Stimulated activated CD4-positive, alpha-beta T cell treated with anti-CD3 and anti-CD28 coated beads, Interleukin-12 subunit alpha, Interleukin-12 subunit beta, amount 100 ng/mL, for 24 hours (primary cell): ENCODE measurements around the gene CDC34.

Source experiments
- DNase-seq, 2 experiments: peaks; one replicate each; pipeline ENCODE4 v3.0.0-alpha.2; 2020; ENCODE audit warnings: low read depth in 2 of 2

The CDC34 gene, protein sequence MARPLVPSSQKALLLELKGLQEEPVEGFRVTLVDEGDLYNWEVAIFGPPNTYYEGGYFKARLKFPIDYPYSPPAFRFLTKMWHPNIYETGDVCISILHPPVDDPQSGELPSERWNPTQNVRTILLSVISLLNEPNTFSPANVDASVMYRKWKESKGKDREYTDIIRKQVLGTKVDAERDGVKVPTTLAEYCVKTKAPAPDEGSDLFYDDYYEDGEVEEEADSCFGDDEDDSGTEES

GRCh38 chr19:531753-532560 is at the start of gene CDC34:
Gene CDC34 (plus strand): TSS chr19:531760. CDS start chr19:531932, 172 bp downstream.
- no peak for DNase-seq

DNA sequence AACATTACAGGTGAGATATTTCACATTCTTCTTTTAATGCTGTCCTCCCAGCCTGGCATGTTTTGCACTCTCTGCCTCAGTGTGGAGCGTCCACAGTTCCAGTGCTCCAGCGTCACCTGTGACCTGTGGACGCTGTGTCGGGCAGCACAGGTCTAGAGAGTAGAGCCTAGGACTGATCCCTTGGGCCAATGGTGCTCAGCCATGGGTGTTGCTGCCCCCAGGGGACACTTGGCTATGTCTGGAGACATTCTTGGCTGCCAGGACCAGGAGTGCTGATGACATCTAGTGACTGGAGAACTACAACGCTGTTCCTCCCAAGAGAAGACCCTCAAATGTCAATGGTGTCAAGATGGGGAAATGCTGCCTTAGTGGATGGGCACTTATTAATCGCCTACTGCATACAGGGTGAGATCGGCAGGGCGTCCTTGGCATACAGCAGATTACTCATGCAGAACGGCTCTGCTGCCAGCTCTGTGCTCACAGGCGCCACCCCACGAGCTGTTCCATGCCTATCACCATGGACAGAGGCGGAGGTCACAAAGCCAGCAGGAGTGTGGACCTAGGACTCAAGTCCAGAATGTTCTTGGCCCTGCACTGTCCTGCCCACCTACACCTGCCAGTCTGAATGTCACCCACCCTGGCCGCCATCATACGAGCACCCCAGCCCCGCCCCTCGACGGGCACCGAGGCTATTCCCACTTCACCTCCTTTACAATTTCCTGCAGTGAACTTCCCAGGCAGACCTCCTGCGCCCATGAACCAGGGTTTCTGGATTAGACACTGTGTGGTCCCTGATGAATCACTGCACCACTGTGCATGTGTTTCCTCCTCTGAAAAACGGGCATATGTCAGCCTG is 49.1 kb upstream of the CDC34 start:
- DNase-seq: no peak

GRCh38 chr19:483332-484072 is 48.1 kb upstream of the CDC34 start:
- no peak for DNase-seq

- DNase-seq: no peak
Measured at GRCh38 chr19:484494-484893, 47.1 kb upstream of the CDC34 start.

GRCh38 chr19:485077-485476 is 46.5 kb upstream of the CDC34 start:
- no peak for DNase-seq

DNA sequence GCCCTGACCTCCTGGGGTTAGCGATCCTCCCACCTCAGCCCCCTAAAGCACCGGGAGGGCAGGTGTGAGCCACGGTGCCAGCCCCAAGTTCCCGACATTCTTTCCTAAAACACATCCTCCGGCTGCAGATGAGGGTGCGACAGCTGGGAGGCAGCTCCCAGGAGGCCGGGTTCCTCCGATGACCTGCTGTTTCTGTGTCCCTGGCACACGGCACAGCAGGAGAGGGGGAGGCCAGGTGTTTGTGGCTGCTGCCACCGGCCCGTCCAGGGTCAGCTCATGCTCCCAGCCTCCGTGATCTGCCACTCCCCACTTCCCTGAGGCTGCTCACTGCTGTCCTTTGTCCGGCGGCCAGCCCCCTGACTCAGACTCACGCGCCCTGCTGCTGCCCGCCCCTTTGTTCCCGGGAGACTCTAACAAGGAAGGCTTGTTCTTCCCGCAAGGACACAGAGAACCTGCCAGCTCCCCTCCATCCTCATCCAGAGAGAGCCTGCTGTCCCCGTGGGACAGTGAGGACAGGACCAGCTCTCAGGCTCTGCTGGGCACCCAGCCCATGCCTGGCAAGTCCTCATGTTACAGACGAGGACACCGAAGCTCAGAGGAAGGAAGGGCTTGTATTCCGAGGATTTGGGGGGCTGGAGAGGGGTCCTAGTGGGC is 45.9 kb upstream of the CDC34 start:
- no peak for DNase-seq

- peak; percentile 86 to 89 for DNase-seq
Measured at GRCh38 chr19:488505-489417, 42.8 kb upstream of the CDC34 start.

DNA sequence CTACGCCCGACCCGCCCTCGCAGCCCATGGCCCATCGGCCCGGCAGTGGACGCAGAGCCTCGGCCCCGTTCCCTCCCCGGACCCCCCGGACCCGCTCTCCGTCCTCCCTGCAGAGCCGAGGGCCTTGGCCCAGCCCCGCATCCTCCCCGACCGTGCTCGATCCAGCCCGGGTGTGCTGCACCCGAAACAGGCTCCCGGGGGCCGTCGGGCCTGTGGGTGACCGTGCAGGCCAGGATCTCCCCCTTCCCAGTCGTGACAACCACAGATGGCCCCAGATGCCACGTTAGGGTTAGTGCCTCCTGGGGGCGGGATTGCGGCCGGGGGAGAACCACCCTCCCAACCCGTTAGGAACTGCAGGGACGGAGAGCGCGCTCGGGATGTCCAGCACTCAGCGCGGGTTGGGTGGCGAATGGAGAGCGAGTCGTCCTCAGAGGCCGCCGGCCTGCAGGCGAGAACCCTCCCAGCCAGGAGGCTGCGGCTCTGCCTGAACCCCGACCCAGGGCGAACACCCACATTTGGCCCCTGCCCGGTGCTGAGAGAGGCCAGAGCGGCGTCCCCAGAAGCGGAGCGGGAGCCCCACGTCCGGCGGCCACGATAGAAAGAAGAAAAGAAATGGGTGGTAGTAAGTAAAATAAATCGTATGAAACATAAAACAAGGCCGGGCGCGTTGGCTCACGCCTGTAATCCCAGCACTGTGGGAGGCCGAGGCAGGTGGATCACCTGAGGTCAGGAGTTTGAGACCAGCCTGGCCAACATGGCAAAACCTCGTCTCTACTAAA is 42.0 kb upstream of the CDC34 start:
- DNase-seq: no peak

GRCh38 chr19:491146-491741 is 40.3 kb upstream of the CDC34 start:
- DNase-seq: no peak

GRCh38 chr19:492091-492531 is 39.4 kb upstream of the CDC34 start:
- DNase-seq: no peak

GRCh38 chr19:493391-494170 is 38.0 kb upstream of the CDC34 start:
- no peak for DNase-seq

GRCh38 chr19:494171-495080 is 37.1 kb upstream of the CDC34 start:
- no peak for DNase-seq

GRCh38 chr19:495081-495401 is 36.5 kb upstream of the CDC34 start:
- DNase-seq: no peak

DNA sequence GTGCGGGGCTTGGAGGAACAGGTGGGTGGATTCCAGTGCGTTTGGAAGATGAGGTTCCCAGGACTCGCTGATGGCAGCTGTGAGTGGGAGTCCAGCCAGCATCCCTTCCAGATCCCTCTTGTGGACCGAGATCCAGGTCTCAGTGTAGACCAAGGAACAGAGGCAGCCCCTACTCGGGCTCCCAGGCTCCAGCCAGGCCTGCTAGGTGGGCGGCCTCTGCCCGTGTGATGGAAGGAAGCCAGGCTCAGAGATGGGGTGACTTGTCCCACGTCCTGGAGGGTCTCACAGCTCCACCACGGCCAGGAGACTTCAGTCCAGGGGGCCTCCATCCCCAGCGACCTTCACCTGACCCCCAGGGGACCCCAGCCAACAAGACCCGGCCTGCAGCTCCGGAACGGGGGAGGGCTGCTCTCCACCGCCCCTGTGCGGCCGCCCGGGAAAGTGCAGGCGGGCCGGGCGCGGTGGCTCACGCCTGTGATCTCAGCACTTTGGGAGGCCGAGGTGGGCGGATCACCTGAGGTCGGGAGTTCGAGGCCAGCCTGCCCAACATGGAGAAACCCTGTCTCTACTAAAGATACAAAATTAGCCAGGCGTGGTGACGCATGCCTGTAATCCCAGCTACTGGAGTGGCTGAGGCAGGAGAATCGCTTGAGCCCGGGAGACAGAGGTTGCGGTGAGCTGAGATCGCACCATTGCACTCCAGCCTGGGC is 36.0 kb upstream of the CDC34 start:
- DNase-seq: peak in 1 of 2 experiments; percentile 29

DNA sequence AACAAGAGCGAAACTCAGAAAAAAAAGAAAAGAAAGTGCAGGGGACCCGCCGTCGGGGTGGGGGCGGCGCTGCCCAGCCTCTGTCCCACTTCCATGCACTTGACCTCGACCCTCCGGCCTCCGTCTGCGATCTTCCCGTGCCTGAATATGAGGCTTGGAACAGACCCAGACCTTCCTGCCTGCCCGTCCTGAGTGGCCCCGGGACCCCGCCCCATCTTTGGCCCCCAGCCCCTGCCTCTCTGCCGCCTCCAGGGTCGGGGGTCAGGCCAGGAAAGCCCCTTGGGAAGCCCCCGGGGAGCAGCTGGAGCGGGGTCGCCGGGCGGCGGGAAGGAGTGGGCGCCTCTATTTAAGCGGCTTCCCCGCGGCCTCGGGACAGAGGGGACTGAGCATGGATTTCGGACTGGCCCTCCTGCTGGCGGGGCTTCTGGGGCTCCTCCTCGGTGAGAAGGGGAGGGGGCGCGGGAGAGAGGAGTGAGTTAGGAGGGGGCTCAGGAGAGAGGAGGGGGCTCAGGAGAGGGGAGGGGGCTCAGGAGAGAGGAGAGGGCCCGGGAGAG is 35.4 kb upstream of the CDC34 start, which contains the start of gene MADCAM1:
Gene MADCAM1, plus strand, starts transcription at position 375 of the 554 bp plus-strand sequence. Its CDS starts 14 bp downstream, at position 389.
- no peak for DNase-seq

- DNase-seq: no peak
Measured at GRCh38 chr19:496986-497385, 34.6 kb upstream of the CDC34 start.
